SH-SY5Y (cell line): ENCODE results near the gene C1orf174.

Source experiments
- GATA2 ChIP-seq: IDR thresholded peaks from 2 replicates; pipeline ENCODE4 v1.6.1; 2011; ENCODE audit warnings: mild to moderate bottlenecking, low read depth, low read length
- GATA3 ChIP-seq: IDR thresholded peaks from 2 replicates; pipeline ENCODE4 v1.6.1; 2011; ENCODE audit warnings: low read depth, mild to moderate bottlenecking, low read length, moderate library complexity

The C1orf174 gene

DNA sequence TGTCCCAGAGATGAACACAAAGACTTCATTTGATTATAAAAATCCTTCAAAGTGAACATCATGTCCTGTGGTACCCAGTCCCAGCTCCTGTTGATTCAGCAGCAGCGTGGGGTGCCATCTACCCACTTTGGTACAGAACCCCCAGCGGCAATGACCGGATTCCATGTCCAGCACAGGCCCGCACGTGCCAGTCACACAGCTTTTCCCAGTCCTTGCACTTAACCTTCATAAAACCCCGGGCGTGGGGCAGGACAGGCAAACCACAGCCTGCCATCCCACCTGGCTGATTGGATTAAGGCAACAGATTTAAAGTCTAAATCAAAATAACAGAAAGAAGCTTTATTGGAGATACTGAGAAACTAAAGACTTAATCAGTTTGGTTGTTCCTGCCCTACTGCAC, 58.6 kb downstream of the C1orf174 start:
- TF ChIP-seq GATA3 (no peak), GATA2 (no peak)
